Endothelial cell of umbilical vein (primary cell): ENCODE results near the gene ZNF248.

Source experiments
- CTCF ChIP-seq, 2 donors: IDR thresholded peaks; 1 replicate in 1 of 2; 2 replicates in 1 of 2; pipeline ENCODE4 v1.5.1; 2011; ENCODE audit warnings: low read length in 2 of 2, mild to moderate bottlenecking in 2 of 2, moderate library complexity in 2 of 2, control low read depth in 1 of 2, inconsistent platforms in 1 of 2, low read depth in 1 of 2; ENCODE audit not compliant: insufficient read depth in 1 of 2; ENCODE audit errors: extremely low read depth in 1 of 2
- POLR2A ChIP-seq: IDR thresholded peaks from 2 replicates; pipeline ENCODE4 v1.6.1; 2012; ENCODE audit warnings: low read depth, mild to moderate bottlenecking, control low read depth, low read length

DNA sequence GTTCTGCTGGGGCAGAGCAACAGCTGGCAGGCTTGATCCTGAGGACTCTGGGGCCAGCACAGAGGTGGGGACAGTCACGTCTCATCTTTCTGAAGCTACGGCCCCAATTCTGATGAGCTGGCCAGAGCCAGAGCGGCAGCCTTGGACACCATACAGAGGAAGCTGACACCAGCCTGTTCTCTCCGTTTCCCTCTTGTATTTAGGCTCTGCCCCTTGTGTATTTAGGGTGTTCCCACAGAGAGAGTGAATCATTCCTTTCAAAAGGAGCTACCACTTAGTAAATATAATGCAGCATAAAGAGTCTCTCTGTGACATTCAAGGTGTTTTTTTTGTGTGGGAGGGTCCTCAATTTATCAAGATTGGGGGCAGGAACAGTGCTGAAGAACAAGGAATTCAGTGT is 109.2 kb downstream of the ZNF248 start:
- no peak for TF ChIP-seq CTCF (IDR thresholded peaks at IDR 0.05; ENCODE audit: extremely low read depth in 1 of 2, insufficient read depth in 1 of 2, low read depth in 1 of 2, low read length in 2 of 2)
- TF ChIP-seq POLR2A, result no peak
